IPS-18a (cell line): Measurements from ENCODE around the gene NPTX1.

Experiments
- H3K27ac ChIP-seq: one replicate; pipeline ENCODE4 v1.5.1; 2013; ENCODE audit warnings: low read length
- H3K27me3 ChIP-seq: one replicate; pipeline ENCODE4 v1.6.1; 2013; ENCODE audit warnings: mild to moderate bottlenecking, low read length; ENCODE audit not compliant: control insufficient read depth, insufficient read depth
- H3K36me3 ChIP-seq: one replicate; pipeline ENCODE4 v1.6.1; 2013; ENCODE audit warnings: low read depth, low read length; ENCODE audit not compliant: control insufficient read depth
- H3K4me1 ChIP-seq: one replicate; pipeline ENCODE4 v1.6.1; 2013; ENCODE audit warnings: low read depth, low read length; ENCODE audit not compliant: control insufficient read depth
- H3K4me3 ChIP-seq: one replicate; pipeline ENCODE4 v1.5.1; 2013; ENCODE audit warnings: low read length
- H3K9ac ChIP-seq: one replicate; pipeline ENCODE4 v1.6.1; 2013; ENCODE audit warnings: mild to moderate bottlenecking, low read length, moderate library complexity
- H3K9me3 ChIP-seq: one replicate; pipeline ENCODE4 v1.6.1; 2013; ENCODE audit warnings: low read depth, low read length; ENCODE audit not compliant: control insufficient read depth

The NPTX1 gene

GRCh38 chr17:80501741-80502577 lies 25.6 kb upstream of the NPTX1 start:
- H3K9ac ChIP-seq: no peak overlapping the region
- no peak overlapping the region for H3K4me3 ChIP-seq
- H3K4me1 ChIP-seq: no peaks in the 10 kb centered on the region
- no peak overlapping the region for H3K27ac ChIP-seq
- H3K9me3 ChIP-seq: no peaks in the 10 kb centered on the region
- H3K27me3 ChIP-seq: peaks cover 14% of the 10 kb centered on the region
- no peaks in the 10 kb centered on the region for H3K36me3 ChIP-seq

GRCh38 chr17:80499961-80500665 lies 23.7 kb upstream of the NPTX1 start:
- Histone ChIP-seq H3K4me3 (no peak overlapping the region), H3K9ac (no peak overlapping the region), H3K4me1 (no peaks in the 10 kb centered on the region), H3K27me3 (peaks cover 7% of the 10 kb centered on the region), H3K36me3 (no peaks in the 10 kb centered on the region), H3K9me3 (no peaks in the 10 kb centered on the region), H3K27ac (no peak overlapping the region)

GRCh38 chr17:80499560-80499959 lies 23.2 kb upstream of the NPTX1 start:
- H3K36me3 ChIP-seq: no peaks in the 10 kb centered on the region
- H3K27ac ChIP-seq: no peak overlapping the region
- no peaks in the 10 kb centered on the region for H3K4me1 ChIP-seq
- H3K4me3 ChIP-seq: no peak overlapping the region
- no peak overlapping the region for H3K9ac ChIP-seq
- peaks cover 1% of the 10 kb centered on the region for H3K27me3 ChIP-seq
- H3K9me3 ChIP-seq: no peaks in the 10 kb centered on the region

GRCh38 chr17:80498920-80499410 lies 22.6 kb upstream of the NPTX1 start:
- Histone ChIP-seq H3K27ac (no peak overlapping the region), H3K4me1 (no peaks in the 10 kb centered on the region), H3K9ac (no peak overlapping the region), H3K36me3 (no peaks in the 10 kb centered on the region), H3K27me3 (no peaks in the 10 kb centered on the region), H3K4me3 (no peak overlapping the region), H3K9me3 (no peaks in the 10 kb centered on the region)

- no peaks in the 10 kb centered on the region for H3K36me3 ChIP-seq
- H3K9ac ChIP-seq: no peak overlapping the region
- H3K9me3 ChIP-seq: no peaks in the 10 kb centered on the region
- H3K27ac ChIP-seq: no peak overlapping the region
- H3K4me3 ChIP-seq: no peak overlapping the region
- H3K27me3 ChIP-seq: no peaks in the 10 kb centered on the region
- no peaks in the 10 kb centered on the region for H3K4me1 ChIP-seq
These were observed 22.0 kb upstream of the NPTX1 start for GRCh38 chr17:80498242-80498919.

- Histone ChIP-seq H3K36me3 (no peaks in the 10 kb centered on the region), H3K4me1 (no peaks in the 10 kb centered on the region), H3K27me3 (no peaks in the 10 kb centered on the region), H3K4me3 (no peak overlapping the region), H3K9ac (no peak overlapping the region), H3K27ac (no peak overlapping the region), H3K9me3 (no peaks in the 10 kb centered on the region)
These were observed 21.4 kb upstream of the NPTX1 start for GRCh38 chr17:80497726-80498241.

- Histone ChIP-seq H3K36me3 (no peaks in the 10 kb centered on the region), H3K4me3 (no peak overlapping the region), H3K9me3 (no peaks in the 10 kb centered on the region), H3K9ac (no peak overlapping the region), H3K27me3 (peaks cover 8% of the 10 kb centered on the region), H3K4me1 (peaks cover 3% of the 10 kb centered on the region), H3K27ac (no peak overlapping the region)
These were observed 18.1 kb upstream of the NPTX1 start for GRCh38 chr17:80494547-80494946.

GRCh38 chr17:80492343-80493136 lies 16.1 kb upstream of the NPTX1 start:
- Histone ChIP-seq H3K27ac (no peak overlapping the region), H3K27me3 (peaks cover 12% of the 10 kb centered on the region), H3K9me3 (no peaks in the 10 kb centered on the region), H3K4me1 (peaks cover 3% of the 10 kb centered on the region), H3K4me3 (no peak overlapping the region), H3K9ac (no peak overlapping the region), H3K36me3 (no peaks in the 10 kb centered on the region)

- H3K27me3 ChIP-seq: peaks cover 20% of the 10 kb centered on the region
- no peaks in the 10 kb centered on the region for H3K36me3 ChIP-seq
- peaks cover 7% of the 10 kb centered on the region for H3K4me1 ChIP-seq
- no peak overlapping the region for H3K27ac ChIP-seq
- H3K4me3 ChIP-seq: no peak overlapping the region
- no peak overlapping the region for H3K9ac ChIP-seq
- no peaks in the 10 kb centered on the region for H3K9me3 ChIP-seq
These were observed 15.3 kb upstream of the NPTX1 start for GRCh38 chr17:80491478-80492342.

- H3K9ac ChIP-seq: no peak overlapping the region
- peaks cover 39% of the 10 kb centered on the region for H3K27me3 ChIP-seq
- no peaks in the 10 kb centered on the region for H3K9me3 ChIP-seq
- no peaks in the 10 kb centered on the region for H3K36me3 ChIP-seq
- H3K4me3 ChIP-seq: no peak overlapping the region
- H3K27ac ChIP-seq: no peak overlapping the region
- peaks cover 7% of the 10 kb centered on the region for H3K4me1 ChIP-seq
These were observed 11.1 kb upstream of the NPTX1 start for GRCh38 chr17:80487511-80487910.
